NCI-H146 (cell line): ENCODE results near the gene SHANK3.
A peak's percentile ranks its signal among the peaks of the same experiment; 100 is the strongest.

Source experiments
- DNase-seq: peaks from one replicate; lab custom pipeline; 2025; lab: John Stamatoyannopoulos, UW

Gene SHANK3

DNA sequence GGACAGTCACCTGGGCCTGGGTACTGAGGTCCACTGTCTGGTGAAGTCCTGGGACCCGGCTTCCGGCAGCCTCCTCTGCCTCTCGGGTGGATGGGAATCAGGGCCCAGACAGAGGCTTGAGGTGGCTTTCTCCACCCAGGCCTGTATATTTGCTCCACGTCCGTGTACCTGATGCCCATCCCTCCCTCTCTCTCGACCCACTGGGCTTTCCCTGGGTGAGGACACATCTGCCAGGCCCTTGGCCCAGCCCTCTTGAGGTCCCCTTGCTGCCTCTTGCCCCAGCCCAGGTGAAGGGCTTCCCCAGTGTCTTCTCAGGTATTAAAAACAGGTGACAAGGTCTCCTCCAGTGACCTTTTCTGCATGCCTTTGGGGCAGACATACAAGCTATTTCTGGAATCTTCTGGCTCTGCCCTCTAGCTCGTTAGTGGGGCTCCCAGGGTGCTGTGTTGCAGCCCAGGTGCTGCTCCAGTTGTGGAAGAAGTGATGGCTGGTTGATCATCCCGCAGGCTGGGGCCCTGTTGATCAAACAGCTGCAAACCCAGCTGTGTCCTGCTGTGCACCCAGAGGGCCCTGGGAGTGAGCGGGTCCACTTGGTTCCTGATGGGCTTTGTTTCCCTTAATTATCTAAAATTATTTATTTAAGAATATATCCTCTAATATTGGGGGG is 39.9 kb downstream of the SHANK3 start:
- DNase-seq, result no peak

DNA sequence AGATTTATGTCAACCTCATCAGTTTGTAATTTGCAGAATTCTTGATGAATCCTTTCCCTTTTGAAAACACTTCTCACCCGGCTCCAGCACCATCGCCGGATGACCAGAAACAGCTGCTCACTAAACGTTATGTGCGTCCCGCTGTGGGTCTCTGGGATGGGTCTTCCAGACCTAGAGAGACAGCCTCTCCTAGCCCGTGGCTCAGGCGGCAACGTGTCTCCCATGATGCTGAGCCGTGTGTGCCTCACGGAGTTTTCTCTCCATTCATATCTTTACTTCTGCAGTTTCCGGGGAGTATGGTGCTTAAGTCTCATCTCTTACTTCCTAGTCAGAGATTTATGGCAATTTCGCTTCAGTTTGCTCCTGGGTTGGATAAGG is 40.4 kb downstream of the SHANK3 start:
- DNase-seq, result no peak

DNA sequence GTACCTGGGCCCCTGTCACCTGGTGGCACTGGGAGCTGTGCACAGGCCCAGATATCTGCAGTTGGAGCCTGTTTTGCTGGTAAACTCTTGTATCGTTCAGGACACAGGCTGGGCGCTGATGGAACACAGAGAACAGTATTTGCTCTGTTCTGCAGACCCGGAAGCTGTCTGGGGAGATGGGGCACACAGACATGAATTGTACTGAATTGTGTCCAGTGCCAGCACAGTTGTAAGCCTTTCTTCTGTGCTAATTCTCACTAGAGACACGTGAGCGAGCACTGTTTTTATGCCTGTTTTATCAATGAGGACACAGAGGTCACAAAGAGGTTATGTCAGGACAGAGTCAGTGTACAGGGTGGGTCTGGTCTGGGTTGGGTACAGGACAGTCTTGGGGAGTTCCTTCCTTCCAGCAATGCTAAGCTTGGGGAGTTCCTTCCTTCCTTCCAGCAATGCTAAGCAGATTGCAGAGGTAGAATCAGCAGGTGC is 41.0 kb downstream of the SHANK3 start:
- DNase-seq, result no peak

DNA sequence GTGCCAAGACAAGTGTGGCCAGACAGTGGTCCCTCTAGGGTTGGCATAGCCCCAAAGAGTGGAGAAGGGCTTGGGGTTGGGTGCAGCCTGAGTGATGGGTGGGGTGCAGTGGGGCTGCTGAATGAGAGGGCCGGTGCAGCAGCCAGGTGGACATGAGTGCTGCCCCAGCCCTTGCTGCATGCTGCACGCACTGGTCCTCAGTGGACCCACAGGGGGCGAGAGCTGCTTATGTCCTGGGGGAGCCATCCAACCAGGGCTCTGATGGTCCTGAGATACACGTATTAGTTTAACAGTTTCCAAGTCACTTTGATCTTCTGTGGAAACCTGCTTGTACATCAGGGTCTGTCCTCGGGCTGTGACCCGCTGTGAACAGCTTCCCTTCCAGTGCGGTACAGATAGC is 41.5 kb downstream of the SHANK3 start:
- no peak for DNase-seq

DNA sequence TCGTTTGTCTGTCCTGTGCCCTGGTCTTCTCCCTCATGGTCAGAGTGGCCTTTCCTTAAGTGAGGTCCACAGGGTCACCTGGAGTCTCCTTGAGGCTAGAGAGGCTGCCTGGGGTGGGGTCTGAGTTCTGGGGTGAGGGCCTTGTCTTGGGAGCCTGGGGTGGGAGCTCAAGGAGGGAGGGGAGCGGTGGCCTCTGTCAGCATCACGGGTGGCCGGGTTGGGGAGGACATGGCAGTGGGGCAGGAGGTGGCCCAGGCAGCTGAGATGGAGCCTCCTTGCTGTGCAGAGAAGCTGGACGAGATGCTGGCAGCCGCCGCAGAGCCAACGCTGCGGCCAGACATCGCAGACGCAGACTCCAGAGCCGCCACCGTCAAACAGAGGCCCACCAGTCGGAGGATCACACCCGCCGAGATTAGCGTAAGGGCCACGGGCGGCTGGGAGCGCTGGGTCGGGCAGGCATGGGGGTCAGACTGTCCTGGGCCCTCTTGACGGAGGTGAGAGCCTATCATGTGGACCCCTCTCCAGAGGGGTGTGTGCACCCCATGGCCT is 42.1 kb downstream of the SHANK3 start:
- DNase-seq, result no peak

DNA sequence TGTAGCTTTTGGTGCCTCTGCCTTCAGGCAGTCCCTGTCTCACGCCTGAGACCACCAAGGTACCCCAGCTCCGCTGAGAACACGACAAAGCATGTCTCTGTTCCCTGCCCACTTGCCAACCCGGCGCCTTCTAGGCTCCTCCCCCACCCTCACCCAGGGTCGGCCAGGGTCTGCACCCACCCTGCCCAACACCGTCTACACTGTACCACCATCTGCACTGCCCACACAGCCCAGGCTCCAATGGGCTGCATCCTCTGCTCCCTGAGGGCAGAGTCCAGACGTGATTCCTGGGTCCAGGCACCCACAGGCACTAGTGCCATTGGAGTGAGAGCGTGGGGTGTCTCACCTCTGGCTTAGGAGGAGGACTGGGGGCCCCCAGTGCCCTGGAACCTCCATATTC is 42.6 kb downstream of the SHANK3 start:
- DNase-seq, result no peak

DNA sequence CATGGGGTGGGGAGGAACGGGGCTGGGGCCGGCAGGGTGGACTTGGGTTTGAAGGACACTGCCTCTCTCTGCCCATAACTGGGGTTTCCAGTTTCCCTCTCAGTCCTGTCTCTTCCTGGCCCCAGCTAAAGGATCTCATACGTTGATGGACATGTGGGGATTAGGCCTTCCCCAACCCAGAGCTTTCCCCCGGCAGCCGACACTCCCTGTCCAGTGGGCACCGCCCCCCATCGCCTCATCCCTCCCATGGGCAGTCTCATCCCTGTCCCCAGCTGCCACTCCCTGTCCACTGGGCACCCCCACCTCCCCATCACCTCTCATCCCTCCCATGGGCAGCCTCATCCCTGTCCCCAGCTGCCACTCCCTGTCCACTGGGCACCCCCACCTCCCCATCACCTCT is 43.2 kb downstream of the SHANK3 start:
- DNase-seq, result no peak

DNA sequence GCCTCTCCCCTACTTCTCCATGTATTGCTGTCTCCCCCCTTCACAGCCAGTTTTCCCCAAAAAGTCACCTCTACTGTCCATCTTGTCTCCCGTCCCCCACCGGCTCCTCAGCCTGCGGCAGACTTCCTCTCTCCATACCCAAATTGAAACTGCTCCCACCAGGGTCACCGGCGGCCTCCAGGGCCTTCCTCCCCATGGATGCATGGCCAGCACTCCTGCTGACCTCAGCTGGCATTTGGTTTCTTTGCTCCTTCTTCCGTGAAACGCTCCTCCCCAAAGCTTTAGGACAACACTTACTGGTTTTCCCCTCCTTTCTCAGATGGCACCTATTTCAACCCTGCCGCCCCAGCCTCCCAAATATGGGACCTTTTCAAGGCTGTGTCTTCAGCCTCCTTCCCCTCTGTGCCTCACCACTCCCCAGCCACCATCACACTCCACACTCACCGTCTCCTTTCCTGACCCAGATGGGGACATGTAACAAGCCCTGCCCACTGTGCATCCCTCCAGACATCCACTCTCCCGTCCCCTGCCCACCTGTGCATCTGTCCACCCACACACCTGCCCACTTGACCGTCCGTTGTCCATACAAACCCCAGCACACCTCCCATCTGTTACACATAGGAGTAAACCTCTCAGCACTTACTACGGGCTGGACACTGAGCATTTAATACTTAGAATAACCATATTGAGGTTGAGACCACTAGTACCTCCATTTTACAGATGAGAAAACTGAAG is 43.8 kb downstream of the SHANK3 start:
- no peak for DNase-seq

DNA sequence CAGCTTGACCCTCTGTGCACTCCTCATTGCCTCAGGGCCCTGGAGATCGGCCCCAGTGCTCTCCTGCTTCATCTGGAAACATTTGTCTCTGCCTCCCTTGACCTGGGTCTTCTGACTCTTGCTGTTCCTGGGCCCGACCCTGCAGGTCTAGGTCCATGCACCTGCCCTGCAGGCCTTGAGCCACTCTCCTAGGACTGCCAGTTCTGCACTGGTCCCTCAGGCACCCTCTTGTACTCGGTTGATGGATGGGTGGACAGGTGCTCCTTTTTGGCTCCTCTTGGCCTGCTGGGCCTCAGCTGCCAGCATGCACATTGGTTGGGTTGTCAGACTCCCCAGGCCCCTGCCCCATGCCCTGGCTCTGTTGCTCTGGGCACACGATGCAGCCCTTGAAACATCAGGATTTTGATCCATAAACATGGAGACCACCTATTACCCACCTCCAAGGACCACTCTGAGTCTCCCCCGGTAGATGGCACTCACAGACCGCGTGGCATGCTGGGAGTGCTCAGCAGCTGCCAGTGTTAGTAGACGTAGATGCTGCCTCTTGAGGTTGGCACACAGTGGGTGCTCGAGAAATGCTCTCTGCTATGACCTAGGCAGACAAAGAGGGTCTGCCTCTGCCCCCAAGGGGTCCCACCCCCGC is 45.2 kb downstream of the SHANK3 start:
- DNase-seq, result no peak

DNA sequence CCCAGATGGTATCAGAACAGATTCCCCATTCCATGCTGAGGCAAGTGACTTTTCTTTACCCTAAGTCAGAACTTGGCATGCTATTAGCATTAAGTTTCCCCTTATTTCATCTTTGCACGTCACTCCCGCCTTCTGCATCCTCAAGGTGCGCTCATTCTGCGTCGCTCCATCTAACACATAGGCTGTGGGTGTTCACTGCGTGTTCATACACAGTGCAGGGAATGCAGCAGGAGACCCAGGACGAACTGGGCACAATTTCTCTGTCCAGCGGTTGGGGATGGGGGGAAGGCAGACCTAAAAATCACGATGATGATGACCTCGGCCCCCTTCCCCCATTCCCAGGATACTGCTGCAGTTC is 45.7 kb downstream of the SHANK3 start:
- no peak for DNase-seq

DNA sequence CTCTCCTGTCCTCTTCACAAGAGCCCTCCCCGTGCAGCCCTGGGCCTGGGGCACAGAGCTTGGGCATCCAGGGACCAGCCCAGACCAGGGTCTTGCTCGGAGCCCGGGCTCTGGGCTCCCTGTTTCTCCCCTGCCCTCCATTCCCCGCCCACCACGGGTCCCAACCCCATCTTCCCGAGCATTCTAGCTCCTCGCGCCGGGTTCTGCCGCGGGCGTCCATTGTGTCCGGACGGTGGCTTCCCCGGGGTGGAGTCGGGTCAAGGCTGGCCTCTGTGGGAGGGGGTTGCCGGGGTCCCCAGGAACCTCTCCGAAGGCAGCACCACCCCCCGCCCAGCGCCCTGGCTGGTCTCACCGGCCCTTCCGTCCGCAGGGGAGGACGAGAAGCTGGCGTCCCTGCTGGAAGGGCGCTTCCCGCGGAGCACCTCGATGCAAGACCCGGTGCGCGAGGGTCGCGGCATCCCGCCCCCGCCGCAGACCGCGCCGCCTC is 47.2 kb downstream of the SHANK3 start:
- no peak for DNase-seq

DNA sequence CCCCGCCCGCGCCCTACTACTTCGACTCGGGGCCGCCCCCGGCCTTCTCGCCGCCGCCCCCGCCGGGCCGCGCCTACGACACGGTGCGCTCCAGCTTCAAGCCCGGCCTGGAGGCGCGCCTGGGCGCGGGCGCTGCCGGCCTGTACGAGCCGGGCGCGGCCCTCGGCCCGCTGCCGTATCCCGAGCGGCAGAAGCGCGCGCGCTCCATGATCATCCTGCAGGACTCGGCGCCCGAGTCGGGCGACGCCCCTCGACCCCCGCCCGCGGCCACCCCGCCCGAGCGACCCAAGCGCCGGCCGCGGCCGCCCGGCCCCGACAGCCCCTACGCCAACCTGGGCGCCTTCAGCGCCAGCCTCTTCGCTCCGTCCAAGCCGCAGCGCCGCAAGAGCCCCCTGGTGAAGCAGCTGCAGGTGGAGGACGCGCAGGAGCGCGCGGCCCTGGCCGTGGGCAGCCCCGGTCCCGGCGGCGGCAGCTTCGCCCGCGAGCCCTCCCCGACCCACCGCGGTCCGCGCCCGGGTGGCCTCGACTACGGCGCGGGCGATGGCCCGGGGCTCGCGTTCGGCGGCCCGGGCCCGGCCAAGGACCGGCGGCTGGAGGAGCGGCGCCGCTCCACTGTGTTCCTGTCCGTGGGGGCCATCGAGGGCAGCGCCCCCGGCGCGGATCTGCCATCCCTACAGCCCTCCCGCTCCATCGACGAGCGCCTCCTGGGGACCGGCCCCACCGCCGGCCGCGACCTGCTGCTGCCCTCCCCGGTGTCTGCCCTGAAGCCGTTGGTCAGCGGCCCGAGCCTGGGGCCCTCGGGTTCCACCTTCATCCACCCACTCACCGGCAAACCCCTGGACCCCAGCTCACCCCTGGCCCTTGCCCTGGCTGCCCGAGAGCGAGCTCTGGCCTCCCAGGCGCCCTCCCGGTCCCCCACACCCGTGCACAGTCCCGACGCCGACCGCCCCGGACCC is 48.0 kb downstream of the SHANK3 start:
- DNase-seq, result peak; percentile 22

DNA sequence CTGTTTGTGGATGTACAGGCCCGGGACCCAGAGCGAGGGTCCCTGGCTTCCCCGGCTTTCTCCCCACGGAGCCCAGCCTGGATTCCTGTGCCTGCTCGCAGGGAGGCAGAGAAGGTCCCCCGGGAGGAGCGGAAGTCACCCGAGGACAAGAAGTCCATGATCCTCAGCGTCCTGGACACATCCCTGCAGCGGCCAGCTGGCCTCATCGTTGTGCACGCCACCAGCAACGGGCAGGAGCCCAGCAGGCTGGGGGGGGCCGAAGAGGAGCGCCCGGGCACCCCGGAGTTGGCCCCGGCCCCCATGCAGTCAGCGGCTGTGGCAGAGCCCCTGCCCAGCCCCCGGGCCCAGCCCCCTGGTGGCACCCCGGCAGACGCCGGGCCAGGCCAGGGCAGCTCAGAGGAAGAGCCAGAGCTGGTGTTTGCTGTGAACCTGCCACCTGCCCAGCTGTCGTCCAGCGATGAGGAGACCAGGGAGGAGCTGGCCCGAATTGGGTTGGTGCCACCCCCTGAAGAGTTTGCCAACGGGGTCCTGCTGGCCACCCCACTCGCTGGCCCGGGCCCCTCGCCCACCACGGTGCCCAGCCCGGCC is 48.7 kb downstream of the SHANK3 start:
- DNase-seq, result no peak

DNA sequence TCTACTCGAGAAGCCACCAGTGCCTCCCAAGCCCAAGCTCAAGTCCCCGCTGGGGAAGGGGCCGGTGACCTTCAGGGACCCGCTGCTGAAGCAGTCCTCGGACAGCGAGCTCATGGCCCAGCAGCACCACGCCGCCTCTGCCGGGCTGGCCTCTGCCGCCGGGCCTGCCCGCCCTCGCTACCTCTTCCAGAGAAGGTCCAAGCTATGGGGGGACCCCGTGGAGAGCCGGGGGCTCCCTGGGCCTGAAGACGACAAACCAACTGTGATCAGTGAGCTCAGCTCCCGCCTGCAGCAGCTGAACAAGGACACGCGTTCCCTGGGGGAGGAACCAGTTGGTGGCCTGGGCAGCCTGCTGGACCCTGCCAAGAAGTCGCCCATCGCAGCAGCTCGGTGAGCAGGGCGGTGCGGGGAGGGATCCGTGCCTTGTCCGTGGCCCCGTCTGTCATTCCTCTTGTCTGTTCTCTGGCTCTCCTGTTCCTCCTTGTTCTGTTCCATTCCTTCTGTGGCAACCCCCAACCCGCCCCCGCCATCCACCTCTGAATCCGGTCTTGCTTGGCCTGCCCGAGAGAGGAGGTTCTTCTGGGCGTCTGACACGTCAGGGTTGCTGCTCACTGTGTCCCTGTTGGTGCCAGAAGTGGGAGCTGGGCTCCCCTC is 49.6 kb downstream of the SHANK3 start:
- no peak for DNase-seq
